Measurements from ENCODE around the gene CD160.
"Not testable (repeated sequence)": the region's sequence is repeated elsewhere in the genome, so short reads cannot be mapped to it uniquely, and the experiment has no call there.

Gene CD160

GRCh38 chr1:145758116-145758515, 38.8 kb downstream of the CD160 start:
- H3K4me1 ChIP-seq: no peaks in the 10 kb centered on the region
- TF ChIP-seq, protein P1, sequence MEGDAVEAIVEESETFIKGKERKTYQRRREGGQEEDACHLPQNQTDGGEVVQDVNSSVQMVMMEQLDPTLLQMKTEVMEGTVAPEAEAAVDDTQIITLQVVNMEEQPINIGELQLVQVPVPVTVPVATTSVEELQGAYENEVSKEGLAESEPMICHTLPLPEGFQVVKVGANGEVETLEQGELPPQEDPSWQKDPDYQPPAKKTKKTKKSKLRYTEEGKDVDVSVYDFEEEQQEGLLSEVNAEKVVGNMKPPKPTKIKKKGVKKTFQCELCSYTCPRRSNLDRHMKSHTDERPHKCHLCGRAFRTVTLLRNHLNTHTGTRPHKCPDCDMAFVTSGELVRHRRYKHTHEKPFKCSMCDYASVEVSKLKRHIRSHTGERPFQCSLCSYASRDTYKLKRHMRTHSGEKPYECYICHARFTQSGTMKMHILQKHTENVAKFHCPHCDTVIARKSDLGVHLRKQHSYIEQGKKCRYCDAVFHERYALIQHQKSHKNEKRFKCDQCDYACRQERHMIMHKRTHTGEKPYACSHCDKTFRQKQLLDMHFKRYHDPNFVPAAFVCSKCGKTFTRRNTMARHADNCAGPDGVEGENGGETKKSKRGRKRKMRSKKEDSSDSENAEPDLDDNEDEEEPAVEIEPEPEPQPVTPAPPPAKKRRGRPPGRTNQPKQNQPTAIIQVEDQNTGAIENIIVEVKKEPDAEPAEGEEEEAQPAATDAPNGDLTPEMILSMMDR (IDR thresholded peaks at IDR 0.05): no peak
- no peak overlapping the region for H3K9ac ChIP-seq
- H3K27ac ChIP-seq: no peak overlapping the region
- H3K9me3 ChIP-seq (ENCODE audit: control insufficient read depth, low read length): no peaks in the 10 kb centered on the region
- H3K36me3 ChIP-seq (ENCODE audit: control insufficient read depth, insufficient read depth, low read length): no peaks in the 10 kb centered on the region
- H3K79me2 ChIP-seq: no peaks in the 10 kb centered on the region
- H3K27me3 ChIP-seq (ENCODE audit: control insufficient read depth, insufficient read depth, low read length): no peaks in the 10 kb centered on the region
- H3K4me2 ChIP-seq (ENCODE audit: low read length): no peak overlapping the region
- H2AFZ ChIP-seq: no peak overlapping the region
- H3K4me3 ChIP-seq (ENCODE audit: low read depth, low read length): no peak overlapping the region

DNA sequence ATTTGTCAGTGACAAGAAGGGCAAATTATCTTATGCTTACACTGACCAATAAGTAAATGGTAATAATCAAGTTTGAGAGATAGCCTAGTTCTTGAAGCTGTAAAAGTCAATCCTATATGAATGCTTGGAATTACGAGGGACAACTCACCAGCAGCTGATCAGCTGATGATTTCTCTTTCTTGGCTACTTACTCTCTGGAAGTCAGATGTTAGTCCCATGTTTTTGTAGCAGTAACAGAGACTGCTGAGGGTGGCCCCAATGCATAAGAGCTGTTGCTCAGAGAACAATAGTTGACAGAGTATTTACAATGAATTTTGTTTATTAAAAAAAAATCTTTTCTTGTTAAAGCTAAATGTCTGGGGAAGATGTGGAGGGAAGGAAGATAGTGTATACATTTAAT, 39.3 kb downstream of the CD160 start:
- Histone ChIP-seq H3K27me3 (ENCODE audit: control insufficient read depth, insufficient read depth, low read length) (no peaks in the 10 kb centered on the region), H3K36me3 (ENCODE audit: control insufficient read depth, insufficient read depth, low read length) (no peaks in the 10 kb centered on the region), H3K27ac (no peak overlapping the region), H3K4me3 (ENCODE audit: low read depth, low read length) (no peak overlapping the region), H3K9ac (no peak overlapping the region), H3K4me2 (ENCODE audit: low read length) (no peak overlapping the region), H3K9me3 (ENCODE audit: control insufficient read depth, low read length) (no peaks in the 10 kb centered on the region), H3K79me2 (no peaks in the 10 kb centered on the region), H3K4me1 (no peaks in the 10 kb centered on the region), H2AFZ (no peak overlapping the region)
- TF ChIP-seq, protein P1 (IDR thresholded peaks at IDR 0.05): no peak

- Histone ChIP-seq H3K79me2 (no peaks in the 10 kb centered on the region), H3K9me3 (ENCODE audit: control insufficient read depth, low read length) (no peaks in the 10 kb centered on the region), H3K4me3 (ENCODE audit: low read depth, low read length) (no peak overlapping the region), H2AFZ (no peak overlapping the region), H3K4me2 (ENCODE audit: low read length) (no peak overlapping the region), H3K9ac (no peak overlapping the region), H3K27ac (no peak overlapping the region), H3K27me3 (ENCODE audit: control insufficient read depth, insufficient read depth, low read length) (no peaks in the 10 kb centered on the region), H3K4me1 (no peaks in the 10 kb centered on the region), H3K36me3 (ENCODE audit: control insufficient read depth, insufficient read depth, low read length) (no peaks in the 10 kb centered on the region)
- TF ChIP-seq, protein P1 (IDR thresholded peaks at IDR 0.05): no peak
Measured at GRCh38 chr1:145759721-145760120, 40.4 kb downstream of the CD160 start.

DNA sequence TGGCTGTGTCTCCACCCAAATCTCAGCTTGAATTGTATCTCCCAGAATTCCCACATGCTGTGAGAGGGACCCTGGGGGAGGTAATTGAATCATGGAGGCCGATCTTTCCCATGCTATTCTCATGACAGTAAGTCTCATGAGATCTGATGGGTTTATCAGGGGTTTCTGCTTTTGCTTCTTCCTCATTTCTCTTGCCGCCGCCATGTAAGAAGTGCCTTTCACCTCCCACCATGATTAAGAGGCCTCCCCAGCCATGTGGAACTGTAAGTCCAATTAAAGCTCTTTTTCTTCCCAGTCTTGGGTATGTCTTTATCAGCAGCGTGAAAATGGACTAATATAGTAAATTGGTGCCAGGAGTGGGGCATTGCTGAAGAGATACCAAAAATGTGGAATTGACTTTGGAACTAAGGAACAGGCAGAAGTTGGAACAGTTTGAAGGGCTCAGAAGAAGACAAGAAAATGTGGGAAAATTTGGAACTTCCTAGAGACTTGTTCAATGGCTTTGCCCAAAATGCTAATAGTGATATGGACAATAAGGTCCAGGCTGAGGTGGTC, 41.2 kb downstream of the CD160 start:
- H3K9me3 ChIP-seq (ENCODE audit: control insufficient read depth, low read length); H3K4me1 ChIP-seq; H3K9ac ChIP-seq; H3K4me2 ChIP-seq (ENCODE audit: low read length); H3K27ac ChIP-seq; H3K27me3 ChIP-seq (ENCODE audit: control insufficient read depth, insufficient read depth, low read length); H3K79me2 ChIP-seq; H3K36me3 ChIP-seq (ENCODE audit: control insufficient read depth, insufficient read depth, low read length); H2AFZ ChIP-seq; H3K4me3 ChIP-seq (ENCODE audit: low read depth, low read length): not testable (repeated sequence)

DNA sequence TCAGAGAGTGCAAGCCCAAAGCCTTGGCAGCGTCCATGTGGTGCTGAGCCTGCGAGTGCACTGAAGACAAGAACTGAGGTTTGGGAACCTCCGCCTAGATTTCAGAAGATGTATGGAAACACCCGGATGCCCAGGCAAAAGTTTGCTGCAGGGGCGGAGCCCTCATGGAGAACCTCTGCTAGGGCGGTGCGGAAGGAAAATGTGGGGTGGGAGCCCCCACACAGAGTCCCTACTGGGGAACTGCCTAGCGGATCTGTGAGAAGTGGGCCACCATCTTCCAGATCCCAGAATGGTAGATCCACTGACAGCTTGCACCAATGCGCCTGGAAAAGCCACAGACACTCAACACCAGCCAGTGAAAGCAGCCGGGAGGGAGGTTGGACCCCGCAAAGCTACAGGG, 42.2 kb downstream of the CD160 start:
- H3K4me3 ChIP-seq (ENCODE audit: low read depth, low read length); H2AFZ ChIP-seq; H3K79me2 ChIP-seq; H3K4me1 ChIP-seq; H3K9me3 ChIP-seq (ENCODE audit: control insufficient read depth, low read length); H3K4me2 ChIP-seq (ENCODE audit: low read length); H3K27me3 ChIP-seq (ENCODE audit: control insufficient read depth, insufficient read depth, low read length); H3K9ac ChIP-seq; H3K27ac ChIP-seq; H3K36me3 ChIP-seq (ENCODE audit: control insufficient read depth, insufficient read depth, low read length): not testable (repeated sequence)

- not testable (repeated sequence) for H3K36me3 ChIP-seq (ENCODE audit: control insufficient read depth, insufficient read depth, low read length); H3K27me3 ChIP-seq (ENCODE audit: control insufficient read depth, insufficient read depth, low read length); H3K9ac ChIP-seq; H3K4me2 ChIP-seq (ENCODE audit: low read length); H2AFZ ChIP-seq; H3K4me3 ChIP-seq (ENCODE audit: low read depth, low read length); H3K9me3 ChIP-seq (ENCODE audit: control insufficient read depth, low read length); H3K27ac ChIP-seq; H3K79me2 ChIP-seq; H3K4me1 ChIP-seq
Measured at GRCh38 chr1:145762001-145762400, 42.7 kb downstream of the CD160 start.

DNA sequence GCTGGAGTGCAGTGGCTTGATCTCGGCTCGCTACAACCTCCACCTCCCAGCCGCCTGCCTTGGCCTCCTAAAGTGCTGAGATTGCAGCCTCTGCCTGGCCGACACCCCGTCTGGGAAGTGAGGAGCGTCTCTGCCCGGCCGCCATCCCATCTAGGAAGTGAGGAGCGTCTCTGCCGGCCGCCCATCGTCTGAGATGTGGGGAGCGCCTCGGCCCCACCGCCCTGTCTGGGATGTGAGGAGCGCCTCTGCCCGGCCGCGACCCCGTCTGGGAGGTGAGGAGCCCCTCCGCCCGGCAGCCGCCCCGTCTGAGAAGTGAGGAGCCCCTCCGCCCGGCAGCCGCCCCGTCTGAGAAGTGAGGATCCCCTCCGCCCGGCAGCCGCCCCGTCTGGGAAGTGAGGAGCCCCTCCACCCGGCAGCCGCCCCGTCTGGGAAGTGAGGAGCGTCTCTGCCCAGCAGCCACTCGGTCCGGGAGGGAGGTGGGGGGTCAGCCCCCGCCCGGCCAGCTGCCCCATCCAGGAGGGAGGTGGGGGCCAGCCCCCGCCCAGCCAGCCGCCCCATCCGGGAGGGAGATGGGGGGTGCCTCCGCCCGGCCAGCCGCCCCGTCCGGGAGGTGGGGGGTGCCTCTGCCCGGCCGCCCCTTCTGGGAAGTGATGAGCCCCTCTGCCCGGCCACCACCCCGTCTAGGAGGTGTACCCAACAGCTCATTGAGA, 45.1 kb downstream of the CD160 start:
- not testable (repeated sequence) for H3K27me3 ChIP-seq (ENCODE audit: control insufficient read depth, insufficient read depth, low read length); H3K4me2 ChIP-seq (ENCODE audit: low read length); H3K4me3 ChIP-seq (ENCODE audit: low read depth, low read length); H3K9ac ChIP-seq; H3K4me1 ChIP-seq; H3K27ac ChIP-seq; H3K79me2 ChIP-seq; H3K9me3 ChIP-seq (ENCODE audit: control insufficient read depth, low read length); H2AFZ ChIP-seq; H3K36me3 ChIP-seq (ENCODE audit: control insufficient read depth, insufficient read depth, low read length)

DNA sequence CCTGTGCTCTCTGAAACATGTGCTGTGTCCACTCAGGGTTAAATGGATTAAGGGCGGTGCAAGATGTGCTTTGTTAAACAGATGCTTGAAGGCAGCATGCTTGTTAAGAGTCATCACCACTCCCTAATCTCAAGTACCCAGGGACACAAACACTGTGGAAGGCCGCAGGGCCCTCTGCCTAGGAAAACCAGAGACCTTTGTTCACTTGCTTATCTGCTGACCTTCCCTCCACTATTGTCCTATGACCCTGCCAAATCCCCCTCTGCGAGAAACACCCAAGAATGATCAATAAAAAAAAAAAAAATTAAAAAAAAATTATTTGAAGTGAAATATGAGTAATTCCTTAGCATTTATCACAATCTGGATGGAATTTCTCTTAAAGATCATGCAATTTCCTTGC, 45.8 kb downstream of the CD160 start:
- not testable (repeated sequence) for H3K27me3 ChIP-seq (ENCODE audit: control insufficient read depth, insufficient read depth, low read length); H3K4me3 ChIP-seq (ENCODE audit: low read depth, low read length)

More for the DNA sequence above, 45.8 kb downstream of the CD160 start:
- H3K27ac ChIP-seq; H2AFZ ChIP-seq; H3K36me3 ChIP-seq (ENCODE audit: control insufficient read depth, insufficient read depth, low read length); H3K4me1 ChIP-seq; H3K9me3 ChIP-seq (ENCODE audit: control insufficient read depth, low read length); H3K4me2 ChIP-seq (ENCODE audit: low read length); H3K79me2 ChIP-seq; H3K9ac ChIP-seq: not testable (repeated sequence)

Data from parathyroid adenoma (tissue), 2 donors.